NB4 (cell line): Measurements from ENCODE around the gene GNG7.

Experiments used
- TF ChIP-seq, protein P1 (sequence below): IDR thresholded peaks from 2 replicates; pipeline ENCODE4 v1.6.1; 2011; ENCODE audit warnings: low read depth, low read length
- TF ChIP-seq, protein P2 (sequence below): IDR thresholded peaks from one replicate; pipeline ENCODE4 v1.5.1; 2012; ENCODE audit warnings: low read depth, low read length

DNA sequence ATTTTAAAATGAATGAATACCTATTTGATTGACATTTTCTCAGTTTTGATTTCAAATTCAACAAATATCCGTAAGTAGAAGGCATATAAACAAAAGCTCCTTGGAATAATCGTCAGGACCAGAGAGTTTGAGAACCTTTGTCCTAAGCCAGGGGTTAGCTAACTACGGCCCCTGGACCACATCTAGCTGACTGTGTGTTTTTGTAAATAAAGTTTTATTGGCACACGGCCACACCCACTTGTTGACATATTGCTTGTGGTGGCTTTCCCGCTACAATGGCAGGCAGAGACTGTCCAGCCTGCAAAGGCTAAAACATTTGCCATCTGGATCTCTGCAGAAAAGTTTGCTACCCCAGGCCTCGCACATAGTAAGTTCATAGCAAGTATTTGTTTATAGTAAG, 83.4 kb downstream of the GNG7 start:
- TF ChIP-seq, protein P1, sequence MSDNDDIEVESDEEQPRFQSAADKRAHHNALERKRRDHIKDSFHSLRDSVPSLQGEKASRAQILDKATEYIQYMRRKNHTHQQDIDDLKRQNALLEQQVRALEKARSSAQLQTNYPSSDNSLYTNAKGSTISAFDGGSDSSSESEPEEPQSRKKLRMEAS: no peak
- TF ChIP-seq, protein P2, sequence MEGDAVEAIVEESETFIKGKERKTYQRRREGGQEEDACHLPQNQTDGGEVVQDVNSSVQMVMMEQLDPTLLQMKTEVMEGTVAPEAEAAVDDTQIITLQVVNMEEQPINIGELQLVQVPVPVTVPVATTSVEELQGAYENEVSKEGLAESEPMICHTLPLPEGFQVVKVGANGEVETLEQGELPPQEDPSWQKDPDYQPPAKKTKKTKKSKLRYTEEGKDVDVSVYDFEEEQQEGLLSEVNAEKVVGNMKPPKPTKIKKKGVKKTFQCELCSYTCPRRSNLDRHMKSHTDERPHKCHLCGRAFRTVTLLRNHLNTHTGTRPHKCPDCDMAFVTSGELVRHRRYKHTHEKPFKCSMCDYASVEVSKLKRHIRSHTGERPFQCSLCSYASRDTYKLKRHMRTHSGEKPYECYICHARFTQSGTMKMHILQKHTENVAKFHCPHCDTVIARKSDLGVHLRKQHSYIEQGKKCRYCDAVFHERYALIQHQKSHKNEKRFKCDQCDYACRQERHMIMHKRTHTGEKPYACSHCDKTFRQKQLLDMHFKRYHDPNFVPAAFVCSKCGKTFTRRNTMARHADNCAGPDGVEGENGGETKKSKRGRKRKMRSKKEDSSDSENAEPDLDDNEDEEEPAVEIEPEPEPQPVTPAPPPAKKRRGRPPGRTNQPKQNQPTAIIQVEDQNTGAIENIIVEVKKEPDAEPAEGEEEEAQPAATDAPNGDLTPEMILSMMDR: no peak
